GM12891 (cell line): ENCODE results near the gene MPDU1.
"Not testable (repeated sequence)": the region's sequence is repeated elsewhere in the genome, so short reads cannot be mapped to it uniquely, and the experiment has no call there.

ENCODE experiments used
- DNase-seq: peaks from one replicate; pipeline ENCODE4 v3.0.0; 2011; ENCODE audit warnings: low spot score; ENCODE audit not compliant: insufficient read length
- FAIRE-seq: peaks from 2 replicates; lab custom pipeline; 2011; peaks lifted over from hg19 to GRCh38; lab: Jason Lieb, UNC
- PAX5 ChIP-seq: IDR thresholded peaks from 2 replicates; pipeline ENCODE4 v1.6.1; 2011; ENCODE audit warnings: low read length, moderate library complexity, mild to moderate bottlenecking; ENCODE audit not compliant: insufficient read depth, severe bottlenecking
- POLR2A ChIP-seq: IDR thresholded peaks from 2 replicates; pipeline ENCODE4 v1.6.1; 2011; ENCODE audit warnings: low read depth, low read length, control low read depth
- POLR2AphosphoS5 ChIP-seq: IDR thresholded peaks from 2 replicates; pipeline ENCODE4 v1.6.1; 2011; ENCODE audit warnings: low read depth, low read length, control low read depth
- POU2F2 ChIP-seq: IDR thresholded peaks from 2 replicates; pipeline ENCODE4 v1.6.1; 2011; ENCODE audit warnings: low read depth, mild to moderate bottlenecking, control low read depth, low read length, moderate library complexity
- SPI1 ChIP-seq: IDR thresholded peaks from 2 replicates; pipeline ENCODE4 v1.6.1; 2011; ENCODE audit warnings: low read depth, low read length, control low read depth
- TAF1 ChIP-seq: IDR thresholded peaks from 2 replicates; pipeline ENCODE4 v1.6.1; 2011; ENCODE audit warnings: low read depth, low read length, control low read depth

MPDU1 gene

DNA sequence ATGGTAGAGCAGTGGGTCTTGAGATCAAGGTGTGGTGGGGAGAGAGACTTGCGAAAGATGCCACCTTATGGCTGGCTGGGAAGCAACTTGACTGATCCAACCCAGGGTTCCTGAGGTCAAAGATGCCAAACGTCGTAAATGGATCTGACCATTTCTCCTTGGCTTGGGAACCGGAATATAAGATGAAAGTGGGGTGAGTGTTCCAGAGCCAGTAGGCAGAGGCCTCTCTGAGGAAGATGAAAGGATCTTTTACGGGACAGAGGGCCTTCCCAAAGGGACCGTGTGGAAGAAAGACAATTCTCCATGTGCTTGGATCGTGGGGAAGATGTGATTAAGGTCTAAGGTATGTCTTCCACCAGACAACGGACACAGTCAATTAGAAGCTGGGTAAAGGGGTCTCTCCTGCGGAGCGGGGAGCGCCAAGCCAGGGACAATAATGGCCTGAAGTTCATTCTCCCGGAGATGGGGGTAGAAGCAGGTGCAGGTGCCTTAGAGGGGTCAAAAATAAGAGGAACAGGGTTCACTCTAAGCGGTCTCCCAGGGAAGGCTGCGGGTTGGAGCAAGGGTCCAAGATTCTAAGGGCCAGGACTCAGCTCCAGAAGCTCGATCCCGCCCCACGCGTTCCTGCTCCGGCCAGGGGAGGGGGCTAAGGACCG is 30.2 kb downstream of the MPDU1 start:
- DNase-seq (no peak), FAIRE-seq (peak; percentile 65)
- TF ChIP-seq POU2F2, result no peak
- TF ChIP-seq POLR2AphosphoS5, result no peak
- TF ChIP-seq POLR2A, result no peak
- no peak for TF ChIP-seq PAX5
- TF ChIP-seq SPI1, result no peak
- TF ChIP-seq TAF1, result no peak

DNA sequence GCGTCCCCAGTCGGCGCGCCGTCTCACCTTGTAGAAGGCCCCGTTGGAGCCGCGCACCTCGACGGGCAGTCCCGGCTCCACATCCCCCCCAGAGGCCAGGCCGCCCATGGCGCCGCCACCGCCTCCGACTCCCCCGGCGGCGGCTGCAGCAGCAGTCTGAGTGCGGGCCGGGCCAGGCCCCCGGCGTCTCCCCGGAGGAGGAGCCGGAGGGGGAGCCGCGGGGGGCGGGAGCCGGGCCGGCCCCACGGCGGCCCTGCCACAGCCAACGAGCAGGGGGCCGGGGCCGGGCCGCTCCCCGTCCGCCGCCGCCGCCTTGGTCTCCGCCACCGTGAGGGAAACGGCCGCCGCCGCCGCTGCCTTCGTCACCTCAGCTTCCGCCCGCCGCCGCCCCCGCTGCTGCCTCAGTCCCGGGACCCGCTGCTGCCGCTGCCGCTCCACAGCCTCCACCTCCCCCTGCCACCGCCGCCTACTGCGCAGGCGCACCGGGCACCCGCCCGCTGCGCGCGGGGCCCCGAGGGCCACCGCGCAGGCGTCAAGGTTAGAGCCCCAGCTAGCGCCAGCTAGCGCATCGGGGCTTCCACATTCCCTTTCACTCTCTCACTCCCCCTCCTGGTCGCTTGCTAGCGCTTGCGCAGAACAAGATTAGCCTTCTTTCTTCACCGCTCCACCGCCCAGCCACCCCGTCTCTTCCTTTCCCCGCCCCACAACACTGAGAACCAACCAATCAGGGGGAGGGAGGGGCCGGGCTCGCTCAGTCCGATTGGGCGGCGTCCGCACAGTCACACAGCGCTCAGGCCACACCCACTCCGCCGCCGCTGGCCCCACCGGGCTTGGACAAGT is 31.0 kb downstream of the MPDU1 start, which contains the start of gene FXR2:
TSS of gene FXR2 (minus strand) at position 473 of the 840 bp plus-strand sequence. CDS start at position 108, 365 bp downstream.
- TF ChIP-seq POU2F2, result no peak
- 0 out of 2 replicates have a peak, but pooled peaks have one; percentile 22 for TF ChIP-seq SPI1
- peak; percentile 47; the same call in 1 of the 2 replicates for TF ChIP-seq TAF1
- peak; percentile 99 for FAIRE-seq
- DNase-seq, result peak; percentile 98

DNA sequence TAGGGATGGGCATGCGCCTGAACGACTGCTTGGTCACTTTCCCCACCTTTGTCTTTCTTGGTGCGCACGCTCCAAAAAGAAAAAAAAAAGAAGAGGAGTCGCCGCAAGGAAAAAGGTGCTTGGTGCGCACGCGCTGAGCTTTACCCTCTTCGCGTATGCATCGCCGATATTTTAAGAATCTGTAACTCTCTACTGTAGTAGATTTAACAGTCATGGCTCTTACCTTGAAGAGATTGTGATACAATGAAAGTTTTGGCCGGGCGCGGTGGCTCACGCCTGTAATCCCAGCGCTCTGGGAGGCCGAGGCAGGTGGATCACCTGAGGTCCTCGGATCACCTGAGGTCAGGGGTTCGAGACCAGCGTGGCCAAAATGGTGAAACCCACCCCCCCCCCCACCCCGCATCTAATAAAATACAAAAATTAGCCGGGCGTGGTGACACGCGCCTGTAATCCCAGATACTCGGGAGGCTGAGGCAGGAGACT is 31.7 kb downstream of the MPDU1 start:
- FAIRE-seq (no peak), DNase-seq (no peak)
- TF ChIP-seq POLR2A (no peak), PAX5 (no peak), SPI1 (no peak), POLR2AphosphoS5 (no peak)

DNA sequence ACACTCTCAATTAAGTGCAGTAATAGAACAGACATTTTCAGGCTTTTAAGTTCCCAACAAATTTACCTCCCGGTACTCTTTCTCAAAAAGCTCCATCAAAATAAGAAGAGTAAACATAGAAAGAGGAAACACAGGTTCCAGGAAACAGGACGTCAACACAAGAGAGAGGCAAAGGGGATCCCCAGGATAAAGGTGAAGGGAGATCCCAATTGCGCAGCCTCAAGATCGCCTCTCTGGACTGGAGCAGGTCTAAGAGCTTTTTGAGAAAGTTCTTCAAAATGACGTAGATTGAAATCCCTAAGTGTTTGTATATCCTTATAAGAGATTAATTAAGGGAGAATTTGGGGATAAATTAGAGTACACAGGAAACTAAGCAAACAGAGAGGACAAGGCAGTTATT is 35.0 kb downstream of the MPDU1 start:
- DNase-seq, result no peak
- no peak for FAIRE-seq
- TF ChIP-seq POU2F2 (no peak), PAX5 (no peak), TAF1 (no peak), POLR2AphosphoS5 (no peak), POLR2A (no peak), SPI1 (no peak)

DNA sequence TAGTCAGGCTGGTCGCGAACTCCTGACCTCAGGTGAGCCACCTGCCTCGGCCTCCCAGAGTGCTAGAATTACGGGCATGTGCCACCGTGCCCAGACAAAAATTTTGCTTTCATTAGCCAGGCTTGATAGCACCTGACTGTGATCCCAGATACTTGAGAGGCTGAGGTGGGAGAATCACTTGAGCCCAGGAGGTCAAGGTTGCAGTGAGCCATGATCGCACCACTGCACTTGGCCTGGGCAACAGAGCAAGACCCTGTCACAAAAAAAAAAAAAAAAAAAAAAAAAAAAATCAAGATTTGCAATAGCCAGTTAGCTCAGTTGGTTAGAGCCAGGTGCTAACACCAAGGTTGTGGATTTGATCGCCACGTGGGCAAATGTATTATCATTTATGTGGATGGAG is 37.2 kb downstream of the MPDU1 start:
- DNase-seq, result no peak
- FAIRE-seq, result no peak
- TF ChIP-seq SPI1 (no peak), POU2F2 (no peak), POLR2A (no peak)

DNA sequence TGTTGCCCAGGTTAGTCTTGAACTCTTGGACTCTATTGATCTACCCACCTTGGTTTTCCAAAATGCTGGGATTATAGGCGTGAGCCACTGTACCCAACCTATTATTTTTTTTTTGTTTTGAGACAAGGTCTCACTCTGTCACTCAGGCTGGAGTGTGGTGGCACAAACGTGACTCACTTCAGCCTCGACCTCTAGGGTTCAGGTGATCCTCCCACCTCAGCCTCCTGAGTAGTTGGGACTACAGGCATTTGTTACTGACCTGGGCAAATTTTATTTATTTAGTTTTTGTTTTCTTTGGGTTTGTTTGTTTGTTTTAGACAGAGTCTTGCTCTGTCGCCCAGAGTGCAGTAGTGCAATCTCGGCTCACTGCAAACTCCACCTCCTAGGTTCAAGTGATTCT is 40.0 kb downstream of the MPDU1 start:
- TF ChIP-seq SPI1, result no peak
- TF ChIP-seq POLR2A, result no peak
- TF ChIP-seq PAX5, result no peak
- no peak for TF ChIP-seq TAF1
- no peak for TF ChIP-seq POLR2AphosphoS5
- no peak for TF ChIP-seq POU2F2
- DNase-seq (no peak), FAIRE-seq (no peak)

DNA sequence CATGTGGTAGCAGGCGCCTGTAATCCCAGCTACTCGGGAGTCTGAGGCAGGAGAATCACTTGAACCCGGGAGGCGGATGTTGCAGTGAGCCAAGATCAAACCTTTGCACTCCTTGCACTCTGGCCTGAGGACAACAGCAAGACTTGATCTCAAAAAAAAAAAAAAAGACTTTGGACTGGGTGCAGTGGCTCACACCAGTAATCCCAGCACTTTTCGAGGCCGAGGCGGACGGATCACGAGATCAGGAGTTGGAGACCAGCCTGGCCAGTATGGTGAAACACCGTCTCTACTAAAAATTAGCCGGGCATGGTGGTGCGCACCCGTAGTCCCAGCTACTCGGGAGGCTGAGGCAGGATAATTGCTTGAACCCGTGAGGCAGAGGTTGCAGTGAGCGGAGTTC is 42.1 kb downstream of the MPDU1 start:
- DNase-seq, FAIRE-seq: not testable (repeated sequence)

DNA sequence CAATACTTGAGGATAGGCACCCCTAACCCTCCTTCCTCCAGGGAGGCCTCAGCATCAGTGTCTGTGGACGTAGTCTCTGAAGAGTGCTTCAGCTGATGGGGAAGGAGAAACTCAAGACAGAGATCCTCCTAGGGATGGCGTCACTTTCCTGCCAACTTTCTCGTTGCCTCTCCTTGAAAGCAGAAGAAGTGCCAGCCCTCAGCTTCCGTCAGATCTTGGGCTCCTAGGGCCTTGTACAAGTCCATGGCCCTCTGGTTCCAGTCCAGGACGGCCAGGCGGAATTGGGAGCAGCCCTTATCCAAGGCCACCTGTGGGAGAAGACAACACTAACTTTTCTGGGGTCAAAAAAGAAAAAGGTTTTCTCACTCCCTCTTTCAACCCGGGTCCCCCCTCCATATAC is 42.7 kb downstream of the MPDU1 start:
- FAIRE-seq (no peak), DNase-seq (no peak)
- TF ChIP-seq POLR2A (no peak), SPI1 (no peak), TAF1 (no peak), PAX5 (no peak), POU2F2 (no peak), POLR2AphosphoS5 (no peak)

DNA sequence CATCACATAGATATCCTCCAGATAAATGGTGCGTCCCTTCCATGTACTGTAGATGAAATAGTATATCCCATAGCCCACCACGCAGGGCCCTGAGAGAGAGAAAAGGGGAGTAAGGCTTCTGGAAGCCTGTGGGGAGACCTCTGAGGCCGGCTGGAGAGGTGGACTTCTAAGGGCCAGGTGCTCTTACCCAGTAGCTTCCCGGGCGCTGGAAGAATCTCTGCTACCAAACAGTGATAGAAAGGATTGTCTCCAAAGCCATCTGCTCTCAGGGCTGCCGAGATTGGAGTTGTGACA is 43.3 kb downstream of the MPDU1 start:
- no peak for TF ChIP-seq POLR2A
- no peak for TF ChIP-seq TAF1
- no peak for TF ChIP-seq POU2F2
- TF ChIP-seq PAX5, result no peak
- TF ChIP-seq POLR2AphosphoS5, result no peak
- no peak for TF ChIP-seq SPI1
- no peak for FAIRE-seq
- DNase-seq, result no peak

DNA sequence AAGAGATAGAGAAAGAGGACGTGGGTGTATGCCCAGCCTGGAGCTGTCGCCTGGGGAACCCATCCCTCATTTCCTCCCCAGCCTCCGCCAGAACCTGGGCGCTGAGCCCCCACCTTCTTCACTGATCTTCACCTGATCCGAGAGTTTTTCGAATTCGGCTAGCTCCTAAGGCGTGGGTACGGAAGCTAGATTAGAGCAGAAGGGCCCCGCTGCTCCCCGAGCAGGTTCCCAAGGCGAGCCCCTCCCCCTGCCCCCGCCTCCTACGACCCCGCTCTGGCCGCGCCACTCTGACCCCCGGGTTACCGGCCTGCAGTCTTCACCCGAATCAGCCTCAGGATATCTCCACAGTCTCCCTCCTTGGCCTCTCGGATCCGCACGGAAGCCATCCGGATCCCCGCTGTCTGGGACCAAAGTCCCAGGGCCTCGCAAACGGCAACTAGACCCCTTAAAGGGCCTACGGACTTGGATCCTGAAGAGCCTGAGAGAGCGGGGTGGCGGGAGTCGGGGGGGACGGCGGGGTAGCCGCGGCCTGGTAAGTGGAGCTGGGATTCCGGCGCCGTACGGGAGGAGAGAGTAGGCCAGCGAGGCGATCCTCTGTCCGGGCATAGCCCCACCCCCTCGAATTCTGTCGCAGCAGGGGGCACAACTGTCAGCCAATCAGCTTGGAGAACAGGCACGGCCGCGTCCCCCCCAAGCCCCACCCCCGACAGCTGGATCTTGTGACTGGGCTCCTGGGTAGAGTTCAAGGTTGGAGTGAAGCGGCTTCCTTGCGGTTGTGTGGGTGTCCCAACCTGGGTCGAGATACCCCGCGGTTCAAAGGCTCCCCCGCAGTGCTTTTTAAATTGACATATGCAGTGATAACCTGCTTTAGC is 43.8 kb downstream of the MPDU1 start, which contains the start of gene SAT2:
TSS of gene SAT2 (minus strand) at position 572 of the 872 bp plus-strand sequence. CDS start at position 386, 186 bp downstream.
- peak; percentile 97 for DNase-seq
- no peak for TF ChIP-seq POU2F2
- TF ChIP-seq POLR2AphosphoS5, result no peak
- TF ChIP-seq SPI1, result no peak
- TF ChIP-seq POLR2A, result peak; percentile 49; the same call in 1 of the 2 replicates
- peak; percentile 98 for FAIRE-seq
